NOMO-1 treated with dmso at 0.1 percent for 144 hours (cell line): Measurements from ENCODE around the gene NR1H3.

Experiments used
- DNase-seq: peaks from one replicate; lab custom pipeline; 2025; ENCODE audit not compliant: unreplicated experiment; lab: John Stamatoyannopoulos, UW

NR1H3 gene

GRCh38 chr11:47244448-47245350 is 13.1 kb upstream of the NR1H3 start:
- DNase-seq = peak; percentile 16

GRCh38 chr11:47245611-47246357 is 12.0 kb upstream of the NR1H3 start:
- DNase-seq = no peak

GRCh38 chr11:47247502-47247901 is 10.3 kb upstream of the NR1H3 start:
- DNase-seq = no peak

- DNase-seq = no peak
These were observed 9.5 kb upstream of the NR1H3 start for GRCh38 chr11:47248304-47248663.

- DNase-seq = peak; percentile 74
These were observed 9.0 kb upstream of the NR1H3 start, which contains the start of gene ACP2 for GRCh38 chr11:47248664-47249377. TSS of gene ACP2 (minus strand) at chr11:47248814. CDS start at chr11:47248789, 25 bp downstream.

GRCh38 chr11:47249378-47249715 is 8.4 kb upstream of the NR1H3 start:
- DNase-seq = no peak

GRCh38 chr11:47251751-47252150 is 6.0 kb upstream of the NR1H3 start:
- DNase-seq = no peak

- no peak for DNase-seq
These were observed 4.1 kb upstream of the NR1H3 start for GRCh38 chr11:47253660-47254059.

GRCh38 chr11:47254386-47254785 is 3.4 kb upstream of the NR1H3 start:
- DNase-seq = no peak

GRCh38 chr11:47256374-47256773 is 1.4 kb upstream of the NR1H3 start:
- no peak for DNase-seq

GRCh38 chr11:47257177-47257516 is 649 bp upstream of the NR1H3 start:
- no peak for DNase-seq

GRCh38 chr11:47258317-47258902 is 614 bp downstream of the NR1H3 start:
- DNase-seq = no peak

GRCh38 chr11:47259232-47259977 is 1.6 kb downstream of the NR1H3 start:
- DNase-seq = no peak

- no peak for DNase-seq
These were observed 2.6 kb downstream of the NR1H3 start for GRCh38 chr11:47260366-47260765.

GRCh38 chr11:47261291-47261800 is 3.5 kb downstream of the NR1H3 start:
- no peak for DNase-seq

GRCh38 chr11:47264119-47264518 is 6.3 kb downstream of the NR1H3 start:
- DNase-seq = no peak

- DNase-seq = no peak
These were observed 6.7 kb downstream of the NR1H3 start for GRCh38 chr11:47264521-47264920.

- no peak for DNase-seq
These were observed 10.1 kb downstream of the NR1H3 start for GRCh38 chr11:47267876-47268275.

- DNase-seq = no peak
These were observed 10.7 kb downstream of the NR1H3 start for GRCh38 chr11:47268448-47269001.
